ENCODE data around the gene CYTH4. TPM values are rescaled to one million over a fixed set of nuclear protein-coding genes. Genes with fewer than 3 reads are reported as not detected.
A peak's percentile ranks its signal among the peaks of the same experiment; 100 is the strongest.

The CYTH4 gene
- polyA plus RNA-seq, 1 donor (not counting 4 experiments of a cell fraction or from before 2014, with no cell fraction given) = 0.05 TPM

DNA sequence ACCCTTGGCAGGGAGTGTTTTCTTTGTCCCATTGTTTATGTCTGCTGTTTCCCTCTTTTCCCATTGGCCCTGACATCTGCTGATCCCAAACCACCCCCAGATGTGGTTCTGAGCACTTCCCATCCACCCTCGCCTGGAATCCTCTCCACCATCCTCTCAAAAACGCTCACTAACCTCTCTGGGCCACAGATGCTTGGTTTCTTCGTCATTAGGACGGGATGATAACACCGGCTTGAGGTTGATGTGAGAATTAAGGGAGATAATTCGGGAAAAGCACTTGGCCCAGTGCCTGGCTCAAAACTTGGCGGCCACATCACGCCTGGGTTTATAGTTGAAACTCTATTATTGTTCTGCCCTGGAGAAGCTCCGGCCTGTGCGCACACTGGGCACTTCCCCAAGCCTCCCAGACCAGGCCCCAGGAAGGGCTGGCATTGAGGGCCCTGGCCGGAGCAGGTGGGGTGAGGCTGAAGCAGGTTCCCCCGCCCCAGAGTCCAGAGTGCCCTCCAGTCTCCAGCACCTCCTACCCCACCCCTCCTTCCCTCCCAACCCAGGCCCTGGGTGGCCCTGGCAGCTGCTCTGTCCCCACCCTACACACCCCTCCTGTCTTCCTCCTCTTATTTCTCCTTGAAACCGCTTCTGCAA is 63.7 kb downstream of the CYTH4 start:
- H3K4me1 ChIP-seq (ENCODE audit: control insufficient read depth, extremely low read depth, insufficient read depth, low read length) = peaks cover 5% of the 10 kb centered on the region
- FAIRE-seq = peak; percentile 66
- H3K4me2 ChIP-seq (ENCODE audit: control insufficient read depth, extremely low read depth, insufficient read depth, low read depth, low read length) = no peak overlapping the region
- DNase-seq (ENCODE audit: low read depth, low spot score) = no peak
- peaks cover 22% of the 10 kb centered on the region for H3K27me3 ChIP-seq (ENCODE audit: control insufficient read depth, extremely low read depth, insufficient read depth, low read length)
- dilution Hi-C loops (cut with MboI; ENCODE audit: extremely low pct_ligation_motif_present, low sequenced_read_pairs) = no loop called here
- H3K9me3 ChIP-seq (ENCODE audit: control insufficient read depth, low read depth, low read length) = no peaks in the 10 kb centered on the region
- no peak for TF ChIP-seq EZH2 (IDR thresholded peaks at IDR 0.05; ENCODE audit: low read length)
- TF ChIP-seq, protein P1, sequence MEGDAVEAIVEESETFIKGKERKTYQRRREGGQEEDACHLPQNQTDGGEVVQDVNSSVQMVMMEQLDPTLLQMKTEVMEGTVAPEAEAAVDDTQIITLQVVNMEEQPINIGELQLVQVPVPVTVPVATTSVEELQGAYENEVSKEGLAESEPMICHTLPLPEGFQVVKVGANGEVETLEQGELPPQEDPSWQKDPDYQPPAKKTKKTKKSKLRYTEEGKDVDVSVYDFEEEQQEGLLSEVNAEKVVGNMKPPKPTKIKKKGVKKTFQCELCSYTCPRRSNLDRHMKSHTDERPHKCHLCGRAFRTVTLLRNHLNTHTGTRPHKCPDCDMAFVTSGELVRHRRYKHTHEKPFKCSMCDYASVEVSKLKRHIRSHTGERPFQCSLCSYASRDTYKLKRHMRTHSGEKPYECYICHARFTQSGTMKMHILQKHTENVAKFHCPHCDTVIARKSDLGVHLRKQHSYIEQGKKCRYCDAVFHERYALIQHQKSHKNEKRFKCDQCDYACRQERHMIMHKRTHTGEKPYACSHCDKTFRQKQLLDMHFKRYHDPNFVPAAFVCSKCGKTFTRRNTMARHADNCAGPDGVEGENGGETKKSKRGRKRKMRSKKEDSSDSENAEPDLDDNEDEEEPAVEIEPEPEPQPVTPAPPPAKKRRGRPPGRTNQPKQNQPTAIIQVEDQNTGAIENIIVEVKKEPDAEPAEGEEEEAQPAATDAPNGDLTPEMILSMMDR (optimal IDR thresholded peaks at IDR 0.05 in 1 of 3, IDR thresholded peaks at IDR 0.05 in 1 of 3, conservative IDR thresholded peaks at IDR 0.05 in 1 of 3; ENCODE audit: extremely low read depth in 1 of 3, insufficient read depth in 2 of 3, low read length in 3 of 3) = no peak
- H3K9me1 ChIP-seq (ENCODE audit: control insufficient read depth, extremely low read depth, insufficient read depth, low read length) = no peaks in the 10 kb centered on the region
- no peaks in the 10 kb centered on the region for H3K79me2 ChIP-seq (ENCODE audit: control insufficient read depth, insufficient read depth, low read length)
- H3K36me3 ChIP-seq (ENCODE audit: control insufficient read depth in 2 of 2, extremely low read depth in 1 of 2, insufficient read depth in 2 of 2, low read length in 2 of 2) = no peaks in the 10 kb centered on the region
- H3K4me3 ChIP-seq (ENCODE audit: control insufficient read depth in 2 of 3, extremely low read depth in 1 of 3, insufficient read depth in 2 of 3, low read depth in 1 of 3, low read length in 3 of 3) = no peak overlapping the region
- no peak overlapping the region for H3K9ac ChIP-seq (ENCODE audit: control insufficient read depth, extremely low read depth, insufficient read depth, low read length)
- no peaks in the 10 kb centered on the region for H4K20me1 ChIP-seq (ENCODE audit: control insufficient read depth, extremely low read depth, insufficient read depth, low read length)
- H2AFZ ChIP-seq (ENCODE audit: control insufficient read depth, low read length) = peak overlapping the region; percentile 4
- H3K27ac ChIP-seq (ENCODE audit: control insufficient read depth, insufficient read depth, low read length) = no peak overlapping the region

DNA sequence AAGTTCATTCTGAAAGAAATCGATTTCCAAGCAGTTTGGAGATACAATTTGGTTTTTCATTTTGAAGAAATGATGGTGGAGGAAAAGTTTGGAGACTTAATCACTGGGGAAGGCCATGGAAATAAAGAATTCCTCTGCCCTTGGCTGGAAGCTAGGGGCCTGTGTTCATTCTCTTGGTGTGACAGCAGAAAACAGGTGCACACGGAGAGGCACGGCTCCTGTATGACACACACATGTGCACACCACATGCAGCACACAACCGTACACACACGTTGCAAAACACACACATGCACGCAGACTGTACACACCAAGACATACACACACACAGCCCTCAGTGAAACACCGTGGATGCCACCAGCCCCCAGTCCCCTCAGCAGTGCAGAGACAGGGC is 64.2 kb downstream of the CYTH4 start:
- Histone ChIP-seq H2AFZ (ENCODE audit: control insufficient read depth, low read length) (no peak overlapping the region), H3K27ac (ENCODE audit: control insufficient read depth, insufficient read depth, low read length) (no peak overlapping the region), H3K79me2 (ENCODE audit: control insufficient read depth, insufficient read depth, low read length) (no peaks in the 10 kb centered on the region), H3K4me1 (ENCODE audit: control insufficient read depth, extremely low read depth, insufficient read depth, low read length) (peaks cover 5% of the 10 kb centered on the region), H3K9me3 (ENCODE audit: control insufficient read depth, low read depth, low read length) (no peaks in the 10 kb centered on the region), H4K20me1 (ENCODE audit: control insufficient read depth, extremely low read depth, insufficient read depth, low read length) (no peaks in the 10 kb centered on the region), H3K27me3 (ENCODE audit: control insufficient read depth, extremely low read depth, insufficient read depth, low read length) (peaks cover 20% of the 10 kb centered on the region), H3K9me1 (ENCODE audit: control insufficient read depth, extremely low read depth, insufficient read depth, low read length) (no peaks in the 10 kb centered on the region), H3K9ac (ENCODE audit: control insufficient read depth, extremely low read depth, insufficient read depth, low read length) (no peak overlapping the region), H3K4me3 (ENCODE audit: control insufficient read depth in 2 of 3, extremely low read depth in 1 of 3, insufficient read depth in 2 of 3, low read depth in 1 of 3, low read length in 3 of 3) (no peak overlapping the region), H3K36me3 (ENCODE audit: control insufficient read depth in 2 of 2, extremely low read depth in 1 of 2, insufficient read depth in 2 of 2, low read length in 2 of 2) (no peaks in the 10 kb centered on the region), H3K4me2 (ENCODE audit: control insufficient read depth, extremely low read depth, insufficient read depth, low read depth, low read length) (no peak overlapping the region)
- dilution Hi-C loops (cut with MboI; ENCODE audit: extremely low pct_ligation_motif_present, low sequenced_read_pairs) = no loop called here
- TF ChIP-seq EZH2 (IDR thresholded peaks at IDR 0.05; ENCODE audit: low read length) = no peak
- TF ChIP-seq, protein P1 (optimal IDR thresholded peaks at IDR 0.05 in 1 of 3, IDR thresholded peaks at IDR 0.05 in 1 of 3, conservative IDR thresholded peaks at IDR 0.05 in 1 of 3; ENCODE audit: extremely low read depth in 1 of 3, insufficient read depth in 2 of 3, low read length in 3 of 3) = no peak
- DNase-seq (ENCODE audit: low read depth, low spot score) (no peak), FAIRE-seq (no peak)
